ENCODE measurements around the gene NSD1. TPM values are rescaled to one million over a fixed set of nuclear protein-coding genes. Genes with fewer than 3 reads are reported as not detected.
A peak's percentile ranks its signal among the peaks of the same experiment; 100 is the strongest.

The NSD1 gene
- total RNA-seq, 1 donor from 2014 or later = 111 TPM

DNA sequence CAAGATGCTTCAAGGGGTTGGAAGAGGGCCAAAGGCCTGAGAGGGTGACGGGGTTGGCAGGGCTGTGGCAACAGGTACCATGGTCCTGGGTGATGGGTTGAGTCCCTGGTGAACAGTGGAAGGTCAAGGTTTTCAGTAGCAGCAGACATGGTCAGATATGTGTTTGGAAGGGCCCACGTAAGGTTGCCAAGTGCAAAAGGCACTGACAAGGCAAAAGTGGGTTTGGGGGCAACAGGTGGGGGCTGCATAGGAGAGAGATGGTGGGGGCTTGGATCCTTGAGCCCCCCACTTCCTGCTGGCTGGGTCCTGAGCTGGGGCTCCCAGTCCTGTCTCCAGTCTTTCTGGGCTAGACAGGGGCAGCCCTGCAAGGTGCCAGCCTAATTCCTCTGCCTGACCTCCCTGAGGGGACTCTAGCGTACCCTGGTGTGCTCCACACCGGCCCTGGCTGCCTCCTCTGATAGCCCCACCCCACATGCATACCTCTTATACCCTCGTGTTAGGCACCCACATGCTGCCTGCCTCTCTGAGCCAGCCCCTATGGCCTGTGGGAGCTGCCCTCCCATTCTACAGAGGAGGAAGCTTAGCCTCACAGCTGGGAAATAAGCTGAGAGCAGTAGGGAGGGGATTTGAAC is 20.9 kb upstream of the NSD1 start:
- Mint-ChIP-seq H3K36me3 (ENCODE audit: low read depth, unreplicated experiment) (no peaks in the 10 kb centered on the region), H3K9me3 (ENCODE audit: unreplicated experiment) (no peaks in the 10 kb centered on the region), H3K27ac (ENCODE audit: unreplicated experiment) (no peak overlapping the region), H3K4me3 (ENCODE audit: unreplicated experiment) (no peak overlapping the region), H3K4me1 (ENCODE audit: unreplicated experiment) (peaks cover 11% of the 10 kb centered on the region), H3K27me3 (ENCODE audit: unreplicated experiment) (peaks cover 2% of the 10 kb centered on the region)
- no peak for TF ChIP-seq CTCF (IDR thresholded peaks at IDR 0.05; ENCODE audit: unreplicated experiment)
- DNase-seq (ENCODE audit: low spot score) = no peak

DNA sequence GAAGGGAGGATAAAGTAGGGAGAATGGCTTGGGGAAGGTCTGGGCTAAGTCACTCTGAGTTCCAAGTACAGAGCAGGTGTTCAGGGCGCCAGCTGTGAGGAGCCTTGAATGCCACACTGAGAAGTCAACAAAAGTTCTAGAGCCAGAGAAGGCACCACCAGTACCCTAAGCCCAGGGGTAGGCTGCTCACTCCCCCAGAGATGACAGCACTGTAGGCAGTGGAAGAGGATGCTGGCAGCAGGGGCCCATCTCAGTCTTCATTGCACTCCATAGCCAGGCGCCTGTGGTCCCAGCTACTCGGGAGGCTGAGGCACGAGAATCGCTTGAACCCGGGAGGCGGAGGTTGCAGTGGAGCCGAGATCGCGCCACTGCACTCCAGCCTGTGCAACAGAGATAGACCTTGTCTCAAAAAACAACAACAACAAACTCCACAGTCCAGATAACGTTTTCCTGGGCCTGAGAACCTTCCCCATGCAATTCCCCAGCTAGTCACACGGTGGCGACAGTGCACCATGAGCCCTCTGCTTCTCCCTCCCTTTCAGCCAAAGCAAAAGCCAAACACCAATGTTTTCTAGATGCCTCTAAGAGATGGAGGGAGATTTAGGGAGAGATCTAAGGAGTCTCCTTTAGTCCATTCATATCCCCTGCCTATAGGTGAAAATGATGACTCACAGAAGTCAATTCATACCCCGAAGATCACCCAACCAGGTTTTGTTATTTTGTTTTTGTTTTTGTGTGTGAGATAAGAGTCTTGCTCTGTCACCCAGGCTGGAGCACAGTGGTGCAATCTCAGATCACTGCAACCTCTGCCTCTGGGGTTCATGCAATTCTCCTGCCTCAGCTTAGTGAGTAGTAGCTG is 19.8 kb upstream of the NSD1 start:
- peak; percentile 81 for DNase-seq (ENCODE audit: low spot score)
- H3K27ac Mint-ChIP-seq (ENCODE audit: unreplicated experiment) = peak overlapping the region; percentile 5
- no peaks in the 10 kb centered on the region for H3K9me3 Mint-ChIP-seq (ENCODE audit: unreplicated experiment)
- TF ChIP-seq CTCF (IDR thresholded peaks at IDR 0.05; ENCODE audit: unreplicated experiment) = peak; percentile 84
- no peaks in the 10 kb centered on the region for H3K36me3 Mint-ChIP-seq (ENCODE audit: low read depth, unreplicated experiment)
- peaks cover 11% of the 10 kb centered on the region for H3K4me1 Mint-ChIP-seq (ENCODE audit: unreplicated experiment)
- H3K27me3 Mint-ChIP-seq (ENCODE audit: unreplicated experiment) = peaks cover 2% of the 10 kb centered on the region
- no peak overlapping the region for H3K4me3 Mint-ChIP-seq (ENCODE audit: unreplicated experiment)

DNA sequence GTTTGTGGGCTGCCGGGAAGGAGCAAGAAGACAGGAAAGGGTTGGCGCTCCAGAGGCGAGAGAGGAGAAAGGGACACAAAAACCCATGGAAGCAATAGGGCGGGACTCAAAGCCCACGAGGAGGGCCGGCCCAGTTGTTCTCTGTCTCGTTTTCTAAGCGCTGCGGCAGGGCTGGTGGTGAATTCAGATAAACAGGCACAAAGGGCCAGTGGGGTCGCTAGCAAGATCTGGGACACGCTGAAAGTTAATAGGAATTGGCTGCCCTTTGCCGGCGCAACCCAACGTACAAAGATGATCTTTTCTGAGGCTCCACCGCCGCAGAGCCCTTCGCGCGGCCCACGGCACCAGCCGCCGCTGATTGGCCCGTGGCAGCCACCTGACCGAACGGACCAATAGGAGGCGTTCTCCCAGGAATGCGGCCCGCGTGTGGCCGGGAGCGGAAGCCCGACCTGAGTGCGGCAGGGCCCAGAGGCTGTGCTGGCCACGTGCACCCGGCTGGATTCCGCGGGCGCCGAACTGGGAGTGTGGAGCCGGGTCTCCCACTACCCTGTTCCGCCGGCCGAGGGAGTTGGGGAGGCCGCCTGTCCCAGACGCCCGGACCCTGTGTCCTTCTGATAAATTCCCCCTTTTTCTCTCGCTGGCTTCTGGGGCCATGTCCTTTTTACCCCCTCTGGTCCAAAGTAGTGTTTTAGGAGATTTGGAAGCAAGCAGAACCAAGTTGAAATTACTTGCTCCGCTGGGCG is 16.8 kb upstream of the NSD1 start:
- Mint-ChIP-seq H3K36me3 (ENCODE audit: low read depth, unreplicated experiment) (no peaks in the 10 kb centered on the region), H3K27me3 (ENCODE audit: unreplicated experiment) (peaks cover 3% of the 10 kb centered on the region), H3K4me3 (ENCODE audit: unreplicated experiment) (no peak overlapping the region), H3K9me3 (ENCODE audit: unreplicated experiment) (no peaks in the 10 kb centered on the region), H3K4me1 (ENCODE audit: unreplicated experiment) (peaks cover 11% of the 10 kb centered on the region), H3K27ac (ENCODE audit: unreplicated experiment) (peak overlapping the region; percentile 17)
- peak; percentile 54 for DNase-seq (ENCODE audit: low spot score)
- TF ChIP-seq CTCF (IDR thresholded peaks at IDR 0.05; ENCODE audit: unreplicated experiment) = no peak

GRCh38 chr5:177117441-177118045 is 16.0 kb upstream of the NSD1 start:
- no peak for TF ChIP-seq CTCF (IDR thresholded peaks at IDR 0.05; ENCODE audit: unreplicated experiment)

More at GRCh38 chr5:177117441-177118045, 16.0 kb upstream of the NSD1 start:
- Mint-ChIP-seq H3K4me1 (ENCODE audit: unreplicated experiment) (peaks cover 11% of the 10 kb centered on the region), H3K27ac (ENCODE audit: unreplicated experiment) (no peak overlapping the region), H3K4me3 (ENCODE audit: unreplicated experiment) (no peak overlapping the region), H3K27me3 (ENCODE audit: unreplicated experiment) (peaks cover 1% of the 10 kb centered on the region), H3K36me3 (ENCODE audit: low read depth, unreplicated experiment) (no peaks in the 10 kb centered on the region), H3K9me3 (ENCODE audit: unreplicated experiment) (no peaks in the 10 kb centered on the region)
- no peak for DNase-seq (ENCODE audit: low spot score)

Measured in endothelial cell (in vitro differentiated cells).